GM12864 (cell line): ENCODE measurements around the gene CSNK2A1.

Experiments used
- DNase-seq: peaks from one replicate; pipeline ENCODE4 v3.0.0-alpha.2; 2011; ENCODE audit warnings: low read depth
- H3K4me3 ChIP-seq: 2 replicates; pipeline ENCODE4 v1.5.1; 2011; ENCODE audit warnings: mild to moderate bottlenecking, low read depth, low read length, control low read depth
- TF ChIP-seq, protein P1 (sequence below): IDR thresholded peaks from 2 replicates; pipeline ENCODE4 v1.5.1; 2011; ENCODE audit warnings: low read depth, mild to moderate bottlenecking, moderate library complexity, low read length, control low read depth, inconsistent platforms; ENCODE audit errors: missing control alignments

The CSNK2A1 gene

DNA sequence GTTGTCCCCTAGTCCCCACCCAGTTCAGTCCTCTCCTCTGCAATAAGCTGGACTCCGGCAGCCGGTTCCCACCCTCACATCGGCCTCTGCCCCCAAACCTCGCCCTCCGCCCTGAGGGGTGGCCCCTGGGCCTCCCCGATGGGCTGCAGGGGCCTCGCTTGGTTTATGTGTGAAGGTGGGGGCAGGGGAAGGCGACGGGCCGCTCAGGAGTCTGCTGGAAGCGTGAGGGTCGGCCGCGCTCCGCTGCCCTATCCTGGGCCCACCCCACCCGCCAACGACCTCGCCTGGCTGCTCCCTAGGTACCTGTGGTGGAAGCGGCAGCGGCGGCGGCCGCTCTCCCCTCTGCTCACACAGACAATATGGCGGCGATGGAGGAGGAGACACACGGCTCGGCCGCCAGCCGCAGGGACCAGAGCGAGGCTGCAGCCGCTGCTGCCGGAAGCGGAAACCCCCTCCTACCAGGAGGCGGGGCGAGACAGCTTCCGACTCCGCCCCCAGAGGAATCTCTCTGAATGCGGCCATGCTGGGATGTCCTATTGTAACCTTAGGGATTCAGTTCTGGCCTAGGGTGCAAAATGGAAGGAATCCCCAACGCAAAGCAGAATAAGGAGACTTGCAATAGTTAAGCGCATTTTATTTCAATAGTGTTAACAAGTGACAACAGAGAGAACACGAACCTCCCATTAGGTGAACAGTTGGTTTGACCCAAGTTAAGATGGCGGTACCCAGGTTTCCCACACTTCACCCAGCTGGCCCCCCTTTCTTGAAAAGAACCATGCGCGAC is at the start of gene CSNK2A1:
Gene CSNK2A1 (minus strand): TSS at position 422 of the 784 bp plus-strand sequence. CDS start 35,239 bp downstream, outside the sequence.
- DNase-seq: peak; percentile 83
- TF ChIP-seq, protein P1, sequence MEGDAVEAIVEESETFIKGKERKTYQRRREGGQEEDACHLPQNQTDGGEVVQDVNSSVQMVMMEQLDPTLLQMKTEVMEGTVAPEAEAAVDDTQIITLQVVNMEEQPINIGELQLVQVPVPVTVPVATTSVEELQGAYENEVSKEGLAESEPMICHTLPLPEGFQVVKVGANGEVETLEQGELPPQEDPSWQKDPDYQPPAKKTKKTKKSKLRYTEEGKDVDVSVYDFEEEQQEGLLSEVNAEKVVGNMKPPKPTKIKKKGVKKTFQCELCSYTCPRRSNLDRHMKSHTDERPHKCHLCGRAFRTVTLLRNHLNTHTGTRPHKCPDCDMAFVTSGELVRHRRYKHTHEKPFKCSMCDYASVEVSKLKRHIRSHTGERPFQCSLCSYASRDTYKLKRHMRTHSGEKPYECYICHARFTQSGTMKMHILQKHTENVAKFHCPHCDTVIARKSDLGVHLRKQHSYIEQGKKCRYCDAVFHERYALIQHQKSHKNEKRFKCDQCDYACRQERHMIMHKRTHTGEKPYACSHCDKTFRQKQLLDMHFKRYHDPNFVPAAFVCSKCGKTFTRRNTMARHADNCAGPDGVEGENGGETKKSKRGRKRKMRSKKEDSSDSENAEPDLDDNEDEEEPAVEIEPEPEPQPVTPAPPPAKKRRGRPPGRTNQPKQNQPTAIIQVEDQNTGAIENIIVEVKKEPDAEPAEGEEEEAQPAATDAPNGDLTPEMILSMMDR: no peak
- peak within 1 kb of the TSS; percentile 76 for H3K4me3 ChIP-seq

DNA sequence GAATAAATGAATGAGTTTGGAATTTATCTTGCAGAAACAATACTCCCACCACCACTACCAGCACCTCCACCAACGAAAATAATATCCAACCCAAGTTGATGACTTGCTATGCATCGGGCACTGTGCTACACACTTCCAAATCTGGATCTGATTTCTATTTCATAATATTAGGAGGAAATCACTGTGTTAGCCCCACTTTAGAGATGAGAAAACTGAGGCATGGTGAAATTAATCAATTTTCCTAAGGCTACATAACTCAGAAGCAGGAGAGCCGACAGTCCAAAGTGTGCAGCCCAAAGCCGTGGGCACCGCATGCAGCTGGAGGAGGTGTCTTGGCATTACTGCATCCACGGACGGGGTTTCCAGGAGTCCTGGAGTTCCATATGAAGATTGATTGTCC is 48.9 kb upstream of the CSNK2A1 start:
- TF ChIP-seq, protein P1: no peak
- no peak for DNase-seq
- no peak overlapping the region for H3K4me3 ChIP-seq

DNA sequence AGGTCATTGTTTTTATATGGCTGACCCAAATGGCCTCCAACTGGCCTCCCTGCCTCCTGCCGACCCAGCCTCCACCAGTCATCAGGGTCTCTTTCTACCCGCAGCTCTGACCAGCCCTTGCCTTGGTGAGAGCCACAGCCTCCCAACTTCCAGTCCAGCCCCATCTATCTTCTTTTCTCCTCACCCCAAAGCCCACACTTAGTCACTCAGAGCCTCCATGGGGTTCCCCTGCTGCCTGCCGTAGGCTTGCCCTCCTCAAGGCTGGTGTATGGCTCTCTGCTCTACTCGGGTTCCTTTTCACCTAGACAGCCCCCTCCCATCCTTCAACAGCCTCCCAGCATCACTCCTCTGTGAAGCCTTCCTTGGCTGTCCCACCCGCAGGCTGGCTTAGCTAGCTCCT is 48.4 kb upstream of the CSNK2A1 start:
- no peak for DNase-seq
- TF ChIP-seq, protein P1: no peak
- no peak overlapping the region for H3K4me3 ChIP-seq

DNA sequence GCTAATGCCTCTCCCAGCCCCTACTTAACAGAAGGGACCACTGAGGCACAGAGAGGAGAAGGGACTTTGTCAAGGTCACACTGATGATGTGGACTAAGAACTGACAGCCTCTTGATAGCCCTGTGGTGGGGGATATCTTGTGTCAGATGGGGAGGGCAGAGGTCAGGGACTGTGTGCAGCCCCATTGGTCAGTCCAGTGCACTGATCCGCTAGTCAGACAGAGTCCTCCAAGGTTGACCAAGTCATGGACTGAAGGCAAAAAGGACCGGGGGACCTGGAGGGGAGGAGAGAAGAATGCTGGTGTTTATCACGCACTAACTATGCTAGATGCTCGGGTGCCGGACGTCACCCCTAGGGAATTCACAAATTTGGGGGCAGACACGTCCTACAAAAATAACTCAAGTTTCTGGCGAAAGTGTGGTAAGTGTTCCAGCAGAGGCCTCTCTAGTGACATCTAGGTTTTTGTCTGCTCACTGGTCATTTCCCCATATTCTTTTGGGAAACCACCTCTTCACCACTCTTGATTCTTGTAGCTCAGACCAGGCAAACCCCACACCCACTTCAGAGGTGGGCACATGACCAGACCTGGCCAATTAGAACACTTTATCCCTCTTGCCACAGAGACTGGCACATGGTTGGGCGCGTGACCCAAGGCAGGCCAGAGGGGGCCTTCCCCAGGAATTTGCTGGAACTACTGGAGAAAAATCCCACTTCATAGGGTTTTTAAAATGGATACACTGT is 45.5 kb upstream of the CSNK2A1 start:
- DNase-seq: peak; percentile 51
- TF ChIP-seq, protein P1: peak; percentile 22
- no peak overlapping the region for H3K4me3 ChIP-seq

DNA sequence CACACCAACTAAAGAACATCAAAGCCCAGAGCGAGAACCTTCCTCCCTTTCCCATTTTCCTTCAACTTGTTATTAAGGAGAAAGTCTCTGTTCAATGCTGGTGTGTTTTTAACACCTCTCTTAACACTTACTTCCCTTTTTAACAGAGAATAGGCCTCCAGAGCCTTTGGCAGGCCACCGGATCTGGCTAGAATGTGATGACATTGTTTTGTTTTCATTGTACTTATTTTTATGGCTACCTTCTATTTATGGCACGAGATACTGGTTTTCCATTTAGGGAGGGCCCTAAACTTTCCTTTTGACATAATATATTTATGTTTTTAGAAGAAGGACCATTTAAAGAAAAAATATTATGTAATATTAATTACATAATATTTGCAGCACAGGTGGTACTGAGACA is 44.9 kb upstream of the CSNK2A1 start:
- no peak for DNase-seq
- TF ChIP-seq, protein P1: no peak
- H3K4me3 ChIP-seq: no peak overlapping the region

DNA sequence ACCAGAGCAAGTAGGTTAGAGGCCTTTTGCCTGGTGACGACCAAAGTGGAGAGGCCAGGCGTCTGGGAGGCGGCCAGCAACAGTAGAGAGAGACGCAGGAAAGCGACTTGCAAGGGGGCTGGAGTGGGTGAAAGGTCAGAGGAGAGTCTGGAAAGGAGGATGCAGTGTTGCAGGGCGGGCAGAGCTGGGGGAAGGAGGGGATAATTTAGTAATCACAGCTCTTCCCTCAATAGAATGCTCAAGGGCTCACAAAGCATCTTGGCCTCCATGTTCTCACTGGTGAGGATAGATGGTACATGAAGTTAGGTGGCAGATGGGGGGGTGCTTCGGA is 41.3 kb upstream of the CSNK2A1 start:
- TF ChIP-seq, protein P1: no peak
- H3K4me3 ChIP-seq: no peak overlapping the region

More for the DNA sequence above, 41.3 kb upstream of the CSNK2A1 start:
- DNase-seq: no peak
